HepG2 (cell line): Measurements from ENCODE around the gene VAV2. TPM values are rescaled to one million over a fixed set of nuclear protein-coding genes. Genes with fewer than 3 reads are reported as not detected.

Source experiments
- ATF3 ChIP-seq: sonication (generic); formaldehyde crosslinking; IDR thresholded peaks from 2 replicates; pipeline ENCODE4 v1.4.0; 2020; ENCODE audit warnings: missing genetic modification reagents
- ATF7 ChIP-seq, 2 experiments: fragments of 450-650 bp in 1 of 2; sonication (generic) in 1 of 2; formaldehyde crosslinking in 1 of 2; IDR thresholded peaks; 2 replicates each; pipeline versions ENCODE4 v1.4.0 to v1.6.1; 2016 to 2020; ENCODE audit warnings: antibody characterized with exemption in 1 of 2, mild to moderate bottlenecking in 1 of 2, missing genetic modification reagents in 1 of 2
- GABPB1 ChIP-seq: IDR thresholded peaks from 2 replicates; pipeline ENCODE4 v1.6.1; 2016; ENCODE audit warnings: mild to moderate bottlenecking, missing genetic modification reagents, moderate library complexity, missing compliant biosample characterization
- HDAC2 ChIP-seq: sonication (generic); formaldehyde crosslinking; IDR thresholded peaks from 2 replicates; pipeline ENCODE4 v1.4.0; 2020; ENCODE audit warnings: missing genetic modification reagents
- HNRNPLL ChIP-seq: fragments of 200-400 bp; formaldehyde crosslinking; IDR thresholded peaks from 2 replicates; pipeline ENCODE4 v1.6.1; 2017; ENCODE audit warnings: mild to moderate bottlenecking, low read depth, low read length; ENCODE audit not compliant: poor library complexity, severe bottlenecking
- KLF15 ChIP-seq: sonication (generic); formaldehyde crosslinking; IDR thresholded peaks from 2 replicates; pipeline ENCODE4 v1.8.1; 2023; ENCODE audit warnings: borderline replicate concordance, mild to moderate bottlenecking, inconsistent platforms, missing genetic modification reagents, mixed read lengths
- MXD4 ChIP-seq: IDR thresholded peaks from 2 replicates; pipeline ENCODE4 v1.6.1; 2016; ENCODE audit warnings: mild to moderate bottlenecking, missing biosample characterization, missing genetic modification reagents
- NFIB ChIP-seq: sonication (generic); formaldehyde crosslinking; IDR thresholded peaks from 2 replicates; pipeline ENCODE4 v1.9.0; 2021; ENCODE audit warnings: missing genetic modification reagents, mild to moderate bottlenecking, borderline replicate concordance
- RXRA ChIP-seq: sonication (generic); formaldehyde crosslinking; IDR thresholded peaks from 2 replicates; pipeline ENCODE4 v1.5.1; 2020; ENCODE audit warnings: missing genetic modification reagents
- SMAD3 ChIP-seq: sonication (generic); formaldehyde crosslinking; IDR thresholded peaks from 2 replicates; pipeline ENCODE4 v1.4.0; 2020; ENCODE audit warnings: missing genetic modification reagents
- SPEN ChIP-seq: sonication (generic); formaldehyde crosslinking; IDR thresholded peaks from 2 replicates; pipeline ENCODE4 v1.5.1; 2020; ENCODE audit warnings: low read depth, mild to moderate bottlenecking, missing genetic modification reagents
- SYNCRIP ChIP-seq: fragments of 200-400 bp; formaldehyde crosslinking; IDR thresholded peaks from 2 replicates; pipeline ENCODE4 v1.6.1; 2018; ENCODE audit warnings: mild to moderate bottlenecking, low read depth, low read length; ENCODE audit not compliant: insufficient read depth
- TARDBP ChIP-seq: sonication (generic); formaldehyde crosslinking; IDR thresholded peaks from 2 replicates; pipeline ENCODE4 v1.8.0; 2022; ENCODE audit warnings: mild to moderate bottlenecking, missing genetic modification reagents
- THRA ChIP-seq: sonication (generic); formaldehyde crosslinking; IDR thresholded peaks from 2 replicates; pipeline ENCODE4 v1.4.0; 2020; ENCODE audit warnings: missing genetic modification reagents, borderline replicate concordance
- ZEB1 ChIP-seq: IDR thresholded peaks from 2 replicates; pipeline ENCODE4 v1.6.1; 2012; ENCODE audit warnings: mild to moderate bottlenecking, low read depth, inconsistent platforms; ENCODE audit not compliant: insufficient replicate concordance
- ZNF350 ChIP-seq: sonication (generic); formaldehyde crosslinking; IDR thresholded peaks from 2 replicates; pipeline ENCODE4 v1.4.0; 2020; ENCODE audit warnings: mild to moderate bottlenecking, low read depth, missing genetic modification reagents, borderline replicate concordance
- ZNF710 ChIP-seq: sonication (generic); formaldehyde crosslinking; IDR thresholded peaks from 2 replicates; pipeline ENCODE4 v1.5.0; 2020; ENCODE audit warnings: mild to moderate bottlenecking, missing genetic modification reagents, borderline replicate concordance
- polyA plus RNA-seq, 8 experiments: library from polyadenylated mRNA; depleted of rRNA in 3 of 8; stranded (reverse) in 7 of 8; unstranded in 1 of 8; fragments of >200 nt; fragmentation: Illumina TruSeq in 4 of 8; extraction: Trizol in 4 of 8; gene quantifications; 2 replicates each; pipeline versions ENCODE4 v1.2.1 to v1.2.3, GENCODE V29; 2011 to 2016; ENCODE audit warnings: low read depth in 4 of 8, missing spikeins in 1 of 8, mixed read lengths in 1 of 8; ENCODE audit not compliant: insufficient read depth in 1 of 8
- total RNA-seq, 5 experiments: library from RNA; depleted of rRNA; stranded (reverse); fragments of >200 nt; fragmentation: Illumina TruSeq; extraction: Trizol; gene quantifications; 2 replicates each; pipeline ENCODE4 v1.2.3, GENCODE V29; 2016; ENCODE audit warnings: low read depth in 1 of 5
- TF ChIP-seq, protein P1 (sequence below): sonication (generic); formaldehyde crosslinking; conservative IDR thresholded peaks from 2 replicates; pipeline ENCODE4 v1.4.0; 2020; ENCODE audit warnings: mild to moderate bottlenecking, missing genetic modification reagents, moderate library complexity
- TF ChIP-seq, protein P2 (sequence below): IDR thresholded peaks from 2 replicates; pipeline ENCODE4 v1.6.1; 2016; ENCODE audit warnings: missing compliant biosample characterization, missing genetic modification reagents, borderline replicate concordance

The VAV2 gene
- total and polyA plus RNA-seq, 2 of the 13 experiments (the other 11 are each of a cell fraction or from before 2014, with no cell fraction given): 22.5 to 22.9 TPM

- TF ChIP-seq ATF3 (CRISPR knock-in tag) (no peak), SYNCRIP (no peak), GABPB1 (CRISPR knock-in tag) (peak; percentile 40; the same call in 1 of the 2 replicates), ZNF350 (CRISPR knock-in tag) (no peak), ZNF710 (peak; percentile 38; the same call in 1 of the 2 replicates), SPEN (CRISPR knock-in tag) (0 out of 2 replicates have a peak, but pooled peaks have one; percentile 48), NFIB (CRISPR knock-in tag) (no peak), HDAC2 (CRISPR knock-in tag) (peak; percentile 79), TARDBP (CRISPR knock-in tag) (peak; percentile 54; the same call in 1 of the 2 replicates), SMAD3 (CRISPR knock-in tag) (no peak), KLF15 (CRISPR knock-in tag) (no peak), THRA (CRISPR knock-in tag) (peak; percentile 78; the same call in 1 of the 2 replicates), RXRA (CRISPR knock-in tag) (peak; percentile 55), ZEB1 (peak; percentile 85), HNRNPLL (no peak), MXD4 (CRISPR knock-in tag) (no peak), ATF7 (IDR thresholded peaks at IDR 0.05) (no peak), ATF7 (CRISPR knock-in tag; IDR thresholded peaks at IDR 0.05) (no peak)
- TF ChIP-seq, protein P1, sequence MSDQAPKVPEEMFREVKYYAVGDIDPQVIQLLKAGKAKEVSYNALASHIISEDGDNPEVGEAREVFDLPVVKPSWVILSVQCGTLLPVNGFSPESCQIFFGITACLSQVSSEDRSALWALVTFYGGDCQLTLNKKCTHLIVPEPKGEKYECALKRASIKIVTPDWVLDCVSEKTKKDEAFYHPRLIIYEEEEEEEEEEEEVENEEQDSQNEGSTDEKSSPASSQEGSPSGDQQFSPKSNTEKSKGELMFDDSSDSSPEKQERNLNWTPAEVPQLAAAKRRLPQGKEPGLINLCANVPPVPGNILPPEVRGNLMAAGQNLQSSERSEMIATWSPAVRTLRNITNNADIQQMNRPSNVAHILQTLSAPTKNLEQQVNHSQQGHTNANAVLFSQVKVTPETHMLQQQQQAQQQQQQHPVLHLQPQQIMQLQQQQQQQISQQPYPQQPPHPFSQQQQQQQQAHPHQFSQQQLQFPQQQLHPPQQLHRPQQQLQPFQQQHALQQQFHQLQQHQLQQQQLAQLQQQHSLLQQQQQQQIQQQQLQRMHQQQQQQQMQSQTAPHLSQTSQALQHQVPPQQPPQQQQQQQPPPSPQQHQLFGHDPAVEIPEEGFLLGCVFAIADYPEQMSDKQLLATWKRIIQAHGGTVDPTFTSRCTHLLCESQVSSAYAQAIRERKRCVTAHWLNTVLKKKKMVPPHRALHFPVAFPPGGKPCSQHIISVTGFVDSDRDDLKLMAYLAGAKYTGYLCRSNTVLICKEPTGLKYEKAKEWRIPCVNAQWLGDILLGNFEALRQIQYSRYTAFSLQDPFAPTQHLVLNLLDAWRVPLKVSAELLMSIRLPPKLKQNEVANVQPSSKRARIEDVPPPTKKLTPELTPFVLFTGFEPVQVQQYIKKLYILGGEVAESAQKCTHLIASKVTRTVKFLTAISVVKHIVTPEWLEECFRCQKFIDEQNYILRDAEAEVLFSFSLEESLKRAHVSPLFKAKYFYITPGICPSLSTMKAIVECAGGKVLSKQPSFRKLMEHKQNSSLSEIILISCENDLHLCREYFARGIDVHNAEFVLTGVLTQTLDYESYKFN (CRISPR knock-in tag): peak; percentile 75
- TF ChIP-seq, protein P2, sequence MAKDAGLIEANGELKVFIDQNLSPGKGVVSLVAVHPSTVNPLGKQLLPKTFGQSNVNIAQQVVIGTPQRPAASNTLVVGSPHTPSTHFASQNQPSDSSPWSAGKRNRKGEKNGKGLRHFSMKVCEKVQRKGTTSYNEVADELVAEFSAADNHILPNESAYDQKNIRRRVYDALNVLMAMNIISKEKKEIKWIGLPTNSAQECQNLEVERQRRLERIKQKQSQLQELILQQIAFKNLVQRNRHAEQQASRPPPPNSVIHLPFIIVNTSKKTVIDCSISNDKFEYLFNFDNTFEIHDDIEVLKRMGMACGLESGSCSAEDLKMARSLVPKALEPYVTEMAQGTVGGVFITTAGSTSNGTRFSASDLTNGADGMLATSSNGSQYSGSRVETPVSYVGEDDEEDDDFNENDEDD (CRISPR knock-in tag): 0 out of 2 replicates have a peak, but pooled peaks have one; percentile 30
Observed at GRCh38 chr9:133973791-133974630, 18.1 kb downstream of the VAV2 start (continued).
